ENCODE results near the gene ST6GAL2. TPM values are rescaled to one million over a fixed set of nuclear protein-coding genes. Genes with fewer than 3 reads are reported as not detected.

Gene ST6GAL2
- total RNA-seq, 4 donors from 2014 or later, result not detected

GRCh38 chr2:106831241-106831640, 54.7 kb downstream of the ST6GAL2 start:
- Histone ChIP-seq H3K9me3 (no peaks in the 10 kb centered on the region), H3K4me1 (no peaks in the 10 kb centered on the region), H3K27ac (no peak overlapping the region), H3K36me3 (no peaks in the 10 kb centered on the region), H3K4me3 (no peak overlapping the region), H3K27me3 (no peaks in the 10 kb centered on the region)
- WGBS, 2 donors, result 69 to 75% methylated on average over 3 of the region's 3 CpGs
- no peak for DNase-seq (ENCODE audit: low spot score in 2 of 2)
- TF ChIP-seq CTCF (IDR thresholded peaks at IDR 0.05), result no peak

GRCh38 chr2:106830191-106830590, 55.8 kb downstream of the ST6GAL2 start:
- H3K9me3 ChIP-seq, result peaks cover 0 to 3% (median 0%) of the 10 kb centered on the region in 4 donors
- H3K27ac ChIP-seq, result no peak overlapping the region
- TF ChIP-seq EP300 (IDR thresholded peaks at IDR 0.05) (no peak), CTCF (IDR thresholded peaks at IDR 0.05) (no peak), POLR2A (IDR thresholded peaks at IDR 0.05) (no peak)
- no peaks in the 10 kb centered on the region for H3K4me1 ChIP-seq
- no peak for DNase-seq (ENCODE audit: low spot score in 2 of 2)
- H3K4me3 ChIP-seq, result no peak overlapping the region
- H3K36me3 ChIP-seq, result no peaks in the 10 kb centered on the region
- WGBS, 2 donors, result 94 to 95% methylated on average over 7 of the region's 7 CpGs
- no peaks in the 10 kb centered on the region for H3K27me3 ChIP-seq

GRCh38 chr2:106828119-106828518, 57.8 kb downstream of the ST6GAL2 start:
- Histone ChIP-seq H3K4me1 (no peaks in the 10 kb centered on the region), H3K27ac (no peak overlapping the region), H3K9me3 (peaks cover 0 to 8% (median 0%) of the 10 kb centered on the region in 4 donors), H3K27me3 (no peaks in the 10 kb centered on the region), H3K36me3 (no peaks in the 10 kb centered on the region), H3K4me3 (no peak overlapping the region)
- TF ChIP-seq CTCF (IDR thresholded peaks at IDR 0.05) (no peak), POLR2A (IDR thresholded peaks at IDR 0.05) (no peak), EP300 (IDR thresholded peaks at IDR 0.05) (no peak)
- DNase-seq (ENCODE audit: low spot score in 2 of 2), result no peak

- Histone ChIP-seq H3K27me3 (no peaks in the 10 kb centered on the region), H3K27ac (no peak overlapping the region), H3K4me1 (no peaks in the 10 kb centered on the region), H3K4me3 (no peak overlapping the region), H3K36me3 (no peaks in the 10 kb centered on the region), H3K9me3 (peaks cover 0 to 8% (median 0%) of the 10 kb centered on the region in 4 donors)
- no peak for TF ChIP-seq CTCF (IDR thresholded peaks at IDR 0.05)
- TF ChIP-seq POLR2A (IDR thresholded peaks at IDR 0.05), result no peak
- no peak for TF ChIP-seq EP300 (IDR thresholded peaks at IDR 0.05)
- no peak for DNase-seq (ENCODE audit: low spot score in 2 of 2)
- 80 to 85% methylated on average over 3 of the region's 3 CpGs for WGBS, 2 donors
Measured at GRCh38 chr2:106827158-106827557, 58.8 kb downstream of the ST6GAL2 start.

GRCh38 chr2:106825161-106825560, 60.8 kb downstream of the ST6GAL2 start:
- TF ChIP-seq POLR2A (IDR thresholded peaks at IDR 0.05) (no peak), CTCF (IDR thresholded peaks at IDR 0.05) (no peak)
- Histone ChIP-seq H3K4me1 (no peaks in the 10 kb centered on the region), H3K27ac (no peak overlapping the region), H3K9me3 (peaks cover 0 to 8% (median 0%) of the 10 kb centered on the region in 4 donors), H3K36me3 (no peaks in the 10 kb centered on the region), H3K27me3 (no peaks in the 10 kb centered on the region), H3K4me3 (no peak overlapping the region)
- 90 to 100% methylated on average over 1 of the region's 1 CpG for WGBS, 2 donors
- DNase-seq (ENCODE audit: low spot score in 2 of 2), result no peak

Measured in tibial nerve (tissue), 4 donors.